ENCODE data around the gene PRPF6. TPM values are rescaled to one million over a fixed set of nuclear protein-coding genes. Genes with fewer than 3 reads are reported as not detected.

The PRPF6 gene
- total and polyA plus RNA-seq, 7 donors: 23.4 to 59.9 (median 44.9) TPM

- H3K9me3 ChIP-seq: no peaks in the 10 kb centered on the region
- peaks cover 0 to 14% (median 2%) of the 10 kb centered on the region in 4 donors for H3K4me1 ChIP-seq
- no peak overlapping the region for H3K27ac ChIP-seq
- DNase-seq: peak; percentile 67
- intact Hi-C loops (cut with DNase I): no loop called here
- WGBS, 2 donors: 93 to 96% methylated on average over 23 of the region's 23 CpGs
- H3K4me3 ChIP-seq: no peak overlapping the region
- TF ChIP-seq POLR2AphosphoS5 (IDR thresholded peaks at IDR 0.05) (no peak), CTCF (IDR thresholded peaks at IDR 0.05) (no peak), POLR2A (IDR thresholded peaks at IDR 0.05) (no peak), EP300 (IDR thresholded peaks at IDR 0.05) (no peak)
- peaks cover 36 to 82% (median 41%) of the 10 kb centered on the region in 4 donors for H3K36me3 ChIP-seq
- H3K27me3 ChIP-seq: no peaks in the 10 kb centered on the region
Observed at GRCh38 chr20:63940071-63940471, 40.9 kb upstream of the PRPF6 start.

GRCh38 chr20:63940472-63941266, 40.3 kb upstream of the PRPF6 start:
- H3K36me3 ChIP-seq: peaks cover 42 to 82% (median 47%) of the 10 kb centered on the region in 4 donors
- peaks cover 0 to 14% (median 2%) of the 10 kb centered on the region in 4 donors for H3K4me1 ChIP-seq
- no peak for TF ChIP-seq POLR2A (IDR thresholded peaks at IDR 0.05)
- no peak for TF ChIP-seq CTCF (IDR thresholded peaks at IDR 0.05)
- no peak for TF ChIP-seq EP300 (IDR thresholded peaks at IDR 0.05)
- peak overlapping the region in 1 of 4 donors; percentile 45 for H3K27ac ChIP-seq
- peak; percentile 61 for DNase-seq
- no peak overlapping the region for H3K4me3 ChIP-seq
- no peaks in the 10 kb centered on the region for H3K9me3 ChIP-seq
- intact Hi-C loops (cut with DNase I): no loop called here
- no peaks in the 10 kb centered on the region for H3K27me3 ChIP-seq
- WGBS, 2 donors: 95 to 98% methylated on average over 58 of the region's 58 CpGs

- TF ChIP-seq CTCF (IDR thresholded peaks at IDR 0.05) (no peak), POLR2AphosphoS5 (IDR thresholded peaks at IDR 0.05) (no peak), POLR2A (IDR thresholded peaks at IDR 0.05) (no peak), EP300 (IDR thresholded peaks at IDR 0.05) (no peak)
- 60 to 74% methylated on average over 35 of the region's 39 CpGs for WGBS, 2 donors
- Histone ChIP-seq H3K36me3 (peaks cover 46 to 80% (median 51%) of the 10 kb centered on the region in 4 donors), H3K27ac (peak overlapping the region in 3 of 4 donors; percentile 31 to 57 (median 45)), H3K4me3 (no peak overlapping the region), H3K9me3 (no peaks in the 10 kb centered on the region), H3K4me1 (peaks cover 0 to 14% (median 2%) of the 10 kb centered on the region in 4 donors), H3K27me3 (no peaks in the 10 kb centered on the region)
- peak; percentile 66 for DNase-seq
- intact Hi-C loops (cut with DNase I): no loop called here
Observed at GRCh38 chr20:63941282-63942081, 39.5 kb upstream of the PRPF6 start.

DNA sequence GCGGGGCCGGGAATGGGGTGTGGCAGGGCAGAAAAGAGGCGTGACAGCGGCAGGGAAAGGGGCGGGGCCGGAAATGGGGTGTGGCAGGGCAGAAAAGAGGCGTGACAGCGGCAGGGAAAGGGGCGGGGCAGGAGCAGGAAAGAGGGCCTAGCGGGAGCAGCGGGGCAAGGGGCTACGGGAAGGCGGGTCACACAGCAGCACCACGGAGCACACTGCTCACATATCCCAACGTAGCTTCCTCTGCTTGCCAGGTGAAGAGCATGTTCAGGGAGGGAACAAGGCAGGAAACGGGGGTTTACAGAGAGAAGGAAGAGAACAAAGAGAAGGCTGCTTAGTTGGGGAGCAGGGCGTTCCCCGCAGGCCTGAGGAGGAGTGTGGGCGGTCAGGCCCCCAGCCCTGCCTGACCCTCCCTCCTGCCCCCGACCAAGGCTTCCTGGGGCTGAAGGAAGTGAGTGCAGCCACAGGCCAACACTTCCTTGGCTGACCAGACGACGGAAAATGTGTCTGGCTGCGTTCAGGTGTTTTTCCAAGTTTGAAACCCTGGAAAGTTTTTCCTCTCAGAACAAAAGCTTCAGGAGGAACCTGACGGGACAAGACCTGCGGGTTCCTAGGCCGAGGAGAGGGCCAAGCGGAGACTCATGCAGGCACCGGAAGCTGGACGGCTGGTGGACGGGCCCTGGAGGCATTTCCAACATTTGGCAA, 38.5 kb upstream of the PRPF6 start:
- Histone ChIP-seq H3K9me3 (no peaks in the 10 kb centered on the region), H3K27ac (peak overlapping the region; percentile 7 to 73 (median 41)), H3K36me3 (peaks cover 46 to 76% (median 52%) of the 10 kb centered on the region in 4 donors), H3K27me3 (no peaks in the 10 kb centered on the region), H3K4me1 (peaks cover 0 to 20% (median 6%) of the 10 kb centered on the region in 4 donors), H3K4me3 (no peak overlapping the region)
- intact Hi-C loops (cut with DNase I): no loop called here
- TF ChIP-seq CTCF (IDR thresholded peaks at IDR 0.05) (no peak), POLR2AphosphoS5 (IDR thresholded peaks at IDR 0.05) (no peak), EP300 (IDR thresholded peaks at IDR 0.05) (no peak), POLR2A (IDR thresholded peaks at IDR 0.05) (no peak)
- peak; percentile 65 for DNase-seq
- 51 to 60% methylated on average over 30 of the region's 30 CpGs for WGBS, 2 donors
